SW 1271 (cell line): Measurements from ENCODE around the gene ARGLU1.
A peak's percentile ranks its signal among the peaks of the same experiment; 100 is the strongest.
"Not testable (repeated sequence)": the region's sequence is repeated elsewhere in the genome, so short reads cannot be mapped to it uniquely, and the experiment has no call there.

Experiments used
- DNase-seq, 2 experiments: peaks; one replicate each; lab custom pipeline; 2025; lab: John Stamatoyannopoulos, UW

Gene ARGLU1

GRCh38 chr13:106567474-106568298 lies at the start of gene ARGLU1:
TSS of gene ARGLU1 (minus strand) at chr13:106568137. CDS start at chr13:106567919, 218 bp downstream.
- peak; percentile 30 to 50 for DNase-seq

DNA sequence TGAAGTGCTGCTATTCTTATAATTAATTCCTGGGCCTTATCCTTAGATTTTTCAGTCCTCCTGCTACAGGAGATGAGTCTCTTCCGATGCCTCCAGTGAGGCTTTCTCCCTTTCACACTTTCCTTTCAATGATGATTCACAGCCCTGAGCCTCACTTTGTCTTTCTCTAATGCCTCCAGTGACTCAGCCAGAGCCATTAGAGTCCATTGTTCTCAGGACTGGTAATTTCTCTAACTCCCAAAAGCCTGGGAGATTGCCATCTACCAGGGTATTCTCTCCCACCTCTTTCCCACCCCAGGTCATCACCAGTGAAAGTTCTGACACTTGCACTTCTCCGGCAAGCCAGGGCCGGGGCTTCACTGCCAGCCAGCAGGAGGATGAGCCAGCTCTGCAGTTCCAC lies 49.6 kb upstream of the ARGLU1 start:
- no peak for DNase-seq

DNA sequence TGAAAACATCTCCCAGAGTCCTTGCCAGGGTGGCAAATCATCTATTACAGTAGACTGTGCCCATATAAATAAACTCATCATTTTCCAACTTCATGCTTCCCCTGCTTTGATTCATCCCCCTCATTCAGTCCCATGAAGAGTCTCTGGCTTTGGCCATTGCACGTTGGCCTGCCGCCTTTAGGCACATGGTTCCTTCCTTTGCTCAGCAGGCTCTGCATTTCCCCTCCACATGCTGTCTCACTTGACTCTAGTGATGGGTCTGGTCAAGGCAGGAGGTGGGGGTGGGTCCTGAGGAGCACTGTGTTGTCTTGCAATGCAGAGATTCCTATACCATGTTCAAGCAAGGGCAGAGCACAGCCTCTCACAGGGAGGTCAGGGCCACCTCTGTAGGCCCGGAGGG lies 48.8 kb upstream of the ARGLU1 start:
- DNase-seq: no peak

DNA sequence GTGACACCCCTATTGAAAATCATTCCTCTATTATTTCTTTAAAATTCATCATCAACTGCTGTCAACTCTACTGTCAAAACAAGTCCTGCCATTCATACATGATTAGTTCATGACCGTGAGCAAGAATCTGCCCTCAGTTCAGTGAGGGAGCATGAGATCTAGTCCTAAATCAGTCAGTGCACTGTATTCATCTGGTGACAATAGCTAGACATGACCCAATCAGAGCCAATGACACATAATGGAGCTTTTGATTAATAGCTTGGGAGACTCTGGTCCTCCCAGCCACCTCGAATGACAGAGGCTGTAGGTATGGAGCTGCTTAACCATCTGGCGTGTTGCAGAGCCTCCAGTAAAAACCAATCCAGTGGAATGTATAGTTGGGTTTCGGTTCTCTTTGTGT lies 46.9 kb upstream of the ARGLU1 start:
- no peak for DNase-seq

DNA sequence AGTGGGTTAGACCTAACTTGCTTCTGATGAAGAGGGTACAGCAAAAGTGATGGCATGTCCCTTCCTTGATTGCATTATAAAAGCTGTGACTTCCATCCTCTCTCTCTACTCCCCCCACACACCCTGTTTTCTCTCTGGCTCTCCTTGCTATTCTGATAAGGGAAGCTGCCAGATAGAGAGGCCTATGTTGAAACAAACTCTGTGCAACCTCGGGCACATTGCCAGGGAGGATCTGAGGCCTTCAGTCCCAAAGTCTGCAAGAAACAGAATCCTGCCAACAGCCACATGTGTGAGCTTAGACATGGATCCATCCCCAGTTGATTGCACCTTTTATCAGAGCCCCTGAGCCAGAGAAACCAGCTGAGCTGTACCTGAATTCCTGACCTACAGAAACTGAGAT lies 44.8 kb upstream of the ARGLU1 start:
- DNase-seq: no peak

DNA sequence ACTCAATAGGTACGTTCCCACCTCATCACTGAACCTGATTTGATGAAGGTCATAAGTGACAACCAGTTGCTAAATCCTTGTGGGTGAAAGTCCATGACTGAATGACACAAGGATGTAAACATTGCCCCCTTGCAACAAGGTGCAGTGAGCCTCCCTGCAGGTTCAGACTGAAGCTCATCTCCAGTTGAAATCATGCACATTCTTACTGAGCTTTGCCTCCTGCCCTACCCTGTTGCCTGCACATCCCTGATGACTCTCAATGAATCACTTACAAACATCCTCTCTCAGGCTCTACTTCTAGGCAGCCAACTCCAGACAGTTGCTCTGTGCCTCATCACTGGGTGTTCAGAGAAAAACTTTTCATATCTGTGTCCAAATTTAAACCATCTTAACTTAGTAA lies 42.5 kb upstream of the ARGLU1 start:
- no peak for DNase-seq

DNA sequence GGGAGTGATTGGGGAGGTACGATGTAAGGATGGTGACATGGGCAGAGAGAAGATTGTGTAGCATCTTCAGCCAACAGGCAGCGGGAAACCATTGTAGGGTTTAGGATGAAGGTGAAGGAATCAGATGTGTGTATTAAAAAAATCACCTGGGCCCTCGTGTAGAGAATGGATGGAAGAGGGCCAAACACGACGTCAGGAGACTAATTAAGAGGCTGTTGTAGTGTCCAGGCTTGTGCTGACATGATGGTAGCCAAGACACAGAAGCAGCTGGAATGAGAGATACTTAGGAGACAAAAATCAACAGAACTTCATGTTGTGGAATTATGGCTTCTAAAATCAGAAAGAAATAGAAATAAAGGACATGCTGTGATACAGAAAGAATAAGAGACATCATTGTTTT lies 41.2 kb upstream of the ARGLU1 start:
- DNase-seq: no peak

- DNase-seq: no peak
These were observed 35.6 kb upstream of the ARGLU1 start for GRCh38 chr13:106603546-106603945.

- DNase-seq: no peak
These were observed 34.2 kb upstream of the ARGLU1 start for GRCh38 chr13:106602178-106602577.

GRCh38 chr13:106601489-106601888 lies 33.6 kb upstream of the ARGLU1 start:
- no peak for DNase-seq

DNA sequence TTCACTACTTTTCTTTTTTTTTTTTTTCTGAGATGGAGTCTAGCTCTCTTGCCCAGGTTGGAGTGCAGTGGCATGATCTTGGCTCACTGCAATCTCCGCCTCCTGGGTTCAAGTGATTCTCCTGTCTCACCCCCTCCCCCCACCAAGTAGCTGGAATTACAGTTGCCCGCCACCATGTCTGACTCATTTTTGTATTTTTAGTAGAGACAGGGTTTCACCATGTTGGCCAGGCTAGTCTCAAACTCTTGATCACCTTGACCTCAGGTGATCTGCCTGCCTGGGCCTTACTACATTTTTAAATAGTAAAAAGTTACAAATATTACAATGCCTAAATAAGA lies 32.8 kb upstream of the ARGLU1 start:
- DNase-seq: not testable (repeated sequence)

GRCh38 chr13:106599875-106600797 lies 32.2 kb upstream of the ARGLU1 start:
- DNase-seq: no peak

- no peak for DNase-seq
These were observed 29.9 kb upstream of the ARGLU1 start for GRCh38 chr13:106597749-106598395.

GRCh38 chr13:106597186-106597585 lies 29.2 kb upstream of the ARGLU1 start:
- no peak for DNase-seq

GRCh38 chr13:106596275-106596937 lies 28.5 kb upstream of the ARGLU1 start:
- DNase-seq: no peak

DNA sequence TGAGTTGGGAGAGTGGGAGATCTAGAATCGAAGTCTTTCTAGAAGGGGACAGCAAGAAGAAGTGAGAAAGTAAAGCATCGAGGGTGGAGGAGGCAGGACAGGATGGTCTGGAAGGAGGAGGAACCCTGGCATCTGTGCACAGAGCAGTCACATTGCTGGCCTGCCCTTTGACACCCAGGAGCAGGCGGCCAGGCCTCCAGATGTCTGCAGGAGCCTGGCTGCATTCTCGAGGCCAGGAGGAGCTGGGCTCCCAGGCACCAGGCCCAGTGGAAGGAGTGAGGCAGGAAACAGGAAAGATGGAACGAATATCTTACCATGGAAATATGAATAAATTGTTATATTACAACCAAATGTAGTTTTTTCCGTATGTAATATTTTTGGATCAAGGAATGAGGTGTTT lies 27.7 kb upstream of the ARGLU1 start:
- DNase-seq: no peak

GRCh38 chr13:106594980-106595379 lies 27.0 kb upstream of the ARGLU1 start:
- DNase-seq: no peak

GRCh38 chr13:106593132-106593531 lies 25.2 kb upstream of the ARGLU1 start:
- no peak for DNase-seq

GRCh38 chr13:106591299-106591698 lies 23.4 kb upstream of the ARGLU1 start:
- DNase-seq: no peak

GRCh38 chr13:106589716-106590115 lies 21.8 kb upstream of the ARGLU1 start:
- no peak for DNase-seq

DNA sequence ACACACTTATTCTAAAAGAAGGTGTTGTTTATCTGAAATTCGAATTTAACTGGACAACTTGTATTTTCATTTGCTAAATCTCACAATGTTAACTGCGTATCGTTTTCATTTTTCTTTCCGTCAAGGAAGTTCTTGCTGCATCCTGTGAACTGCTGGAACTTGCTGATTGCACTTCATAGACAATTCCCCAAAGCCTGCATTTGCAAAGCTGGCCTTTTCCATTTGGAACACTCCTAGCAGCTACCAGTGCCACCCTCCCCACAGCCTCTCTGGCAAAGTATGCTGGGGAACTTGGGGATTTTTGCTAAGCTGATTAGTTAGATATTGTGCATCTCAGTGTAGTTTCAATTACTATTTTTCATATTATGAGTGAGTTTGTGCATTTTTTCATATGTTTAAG lies 20.4 kb upstream of the ARGLU1 start:
- DNase-seq: no peak

- DNase-seq: no peak
These were observed 19.9 kb upstream of the ARGLU1 start for GRCh38 chr13:106587787-106588186.
